COLO668 (cell line): ENCODE results near the gene MAP2.

ENCODE experiments used
- DNase-seq: peaks from one replicate; lab custom pipeline; 2025; ENCODE audit not compliant: unreplicated experiment; lab: John Stamatoyannopoulos, UW

Gene MAP2

GRCh38 chr2:209424781-209425470 is 1.1 kb downstream of the MAP2 start:
- DNase-seq, result no peak

- DNase-seq, result peak; percentile 39
These were observed 1.7 kb downstream of the MAP2 start for GRCh38 chr2:209425471-209426071.

- peak; percentile 58 for DNase-seq
These were observed 2.6 kb downstream of the MAP2 start for GRCh38 chr2:209426432-209426831.

GRCh38 chr2:209431701-209432100 is 7.9 kb downstream of the MAP2 start:
- DNase-seq, result no peak

- DNase-seq, result no peak
These were observed 17.7 kb downstream of the MAP2 start for GRCh38 chr2:209441541-209441940.

- DNase-seq, result no peak
These were observed 19.1 kb downstream of the MAP2 start for GRCh38 chr2:209442939-209443338.

- no peak for DNase-seq
These were observed 21.6 kb downstream of the MAP2 start for GRCh38 chr2:209445485-209445884.

GRCh38 chr2:209451209-209451834 is 27.5 kb downstream of the MAP2 start:
- peak; percentile 8 for DNase-seq

GRCh38 chr2:209456489-209456888 is 32.6 kb downstream of the MAP2 start:
- no peak for DNase-seq

- no peak for DNase-seq
These were observed 34.4 kb downstream of the MAP2 start for GRCh38 chr2:209458008-209458979.

- DNase-seq, result no peak
These were observed 35.5 kb downstream of the MAP2 start for GRCh38 chr2:209459359-209459758.

GRCh38 chr2:209460151-209460761 is 36.4 kb downstream of the MAP2 start:
- no peak for DNase-seq

- no peak for DNase-seq
These were observed 39.4 kb downstream of the MAP2 start for GRCh38 chr2:209463226-209463625.

GRCh38 chr2:209463835-209464234 is 40.0 kb downstream of the MAP2 start:
- DNase-seq, result no peak

GRCh38 chr2:209468846-209469245 is 45.0 kb downstream of the MAP2 start:
- DNase-seq, result no peak

- no peak for DNase-seq
These were observed 45.6 kb downstream of the MAP2 start for GRCh38 chr2:209469481-209469880.

GRCh38 chr2:209470466-209470865 is 46.6 kb downstream of the MAP2 start:
- no peak for DNase-seq

GRCh38 chr2:209471037-209471436 is 47.2 kb downstream of the MAP2 start:
- no peak for DNase-seq

GRCh38 chr2:209472112-209472832 is 48.4 kb downstream of the MAP2 start:
- DNase-seq, result no peak

- no peak for DNase-seq
These were observed 49.0 kb downstream of the MAP2 start for GRCh38 chr2:209472871-209473270.
